Astrocyte (in vitro differentiated cells and primary cell): ENCODE data around the gene SFTPD.
A peak's percentile ranks its signal among the peaks of the same experiment; 100 is the strongest.

Source experiments
- CTCF ChIP-seq: IDR thresholded peaks from 2 replicates; pipeline ENCODE4 v1.5.1; 2011; ENCODE audit warnings: low read depth, mild to moderate bottlenecking, inconsistent platforms, low read length, moderate library complexity; ENCODE audit not compliant: insufficient read depth
- EZH2 ChIP-seq: IDR thresholded peaks from 2 replicates; pipeline ENCODE4 v1.6.1; 2012; ENCODE audit warnings: mild to moderate bottlenecking, low read length, inconsistent platforms; ENCODE audit not compliant: insufficient read depth

DNA sequence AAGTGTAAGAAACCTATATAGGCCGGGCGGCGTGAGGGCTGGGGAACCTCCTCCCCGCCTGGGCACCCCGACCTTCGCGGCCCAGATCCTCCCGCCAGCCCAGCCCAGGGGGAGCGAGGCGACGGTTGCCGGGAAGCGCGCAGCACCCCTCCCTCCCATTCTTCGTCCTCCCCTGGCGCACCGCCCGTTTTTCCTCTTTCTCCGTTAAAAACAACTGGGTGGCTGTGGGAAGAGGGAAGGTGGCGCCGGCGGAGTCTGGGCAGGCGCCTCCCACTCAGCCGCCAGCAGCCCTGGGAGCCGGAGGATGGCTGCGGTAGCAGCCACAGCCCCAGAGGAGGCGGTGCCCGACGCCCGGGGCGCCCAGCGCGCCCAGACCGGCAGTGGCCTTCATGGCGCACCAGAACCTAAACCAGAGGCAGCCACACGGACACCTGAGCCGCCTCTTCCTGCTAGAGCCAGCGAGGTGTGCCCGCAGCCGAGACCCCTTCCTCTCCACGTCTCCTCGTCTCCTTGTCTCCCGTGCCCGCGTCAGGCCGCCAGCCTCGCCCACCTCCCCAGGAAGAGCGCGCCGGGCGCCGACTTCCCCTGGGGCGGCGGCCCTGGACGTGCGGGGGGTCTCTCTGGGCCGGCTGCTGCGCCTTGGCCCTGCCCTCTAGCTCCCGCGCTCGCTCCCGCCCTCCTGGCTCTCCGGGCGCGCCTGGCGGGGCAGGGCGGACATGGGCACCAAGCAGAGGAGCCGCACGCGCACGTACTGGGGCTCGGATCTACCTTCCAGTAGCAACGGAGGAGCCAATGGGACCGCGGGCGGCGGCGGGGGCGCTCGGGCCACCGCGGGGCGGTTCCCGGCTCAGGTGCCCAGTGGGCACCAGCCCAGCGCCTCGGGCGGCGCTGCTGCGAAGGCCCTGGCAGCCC lies 32.8 kb upstream of the SFTPD start:
- TF ChIP-seq CTCF (no peak), EZH2 (peak; percentile 57)
